Liver (tissue), 3 donors: Measurements from ENCODE around the gene FOXO1.

Experiments
- NR2F2 ChIP-seq: IDR thresholded peaks from 2 replicates; pipeline ENCODE4 v1.6.1; 2016; ENCODE audit warnings: antibody characterized with exemption
- ZBTB33 ChIP-seq: IDR thresholded peaks from 2 replicates; pipeline ENCODE4 v1.6.1; 2016; ENCODE audit warnings: antibody characterized with exemption
- TF ChIP-seq, protein P1 (sequence below): fragments of 150-350 bp; IDR thresholded peaks from 2 replicates; pipeline ENCODE4 v1.5.1; 2017; ENCODE audit warnings: improper control_type of control experiment, low read depth, low read length; ENCODE audit not compliant: missing input control
- TF ChIP-seq, protein P2 (sequence below): IDR thresholded peaks from 2 replicates; pipeline ENCODE4 v1.6.1; 2016; ENCODE audit warnings: antibody characterized with exemption
- donor health status: healthy.
- donor health status: healthy.

GRCh38 chr13:40556453-40556852 is 110.0 kb downstream of the FOXO1 start:
- TF ChIP-seq, protein P1, sequence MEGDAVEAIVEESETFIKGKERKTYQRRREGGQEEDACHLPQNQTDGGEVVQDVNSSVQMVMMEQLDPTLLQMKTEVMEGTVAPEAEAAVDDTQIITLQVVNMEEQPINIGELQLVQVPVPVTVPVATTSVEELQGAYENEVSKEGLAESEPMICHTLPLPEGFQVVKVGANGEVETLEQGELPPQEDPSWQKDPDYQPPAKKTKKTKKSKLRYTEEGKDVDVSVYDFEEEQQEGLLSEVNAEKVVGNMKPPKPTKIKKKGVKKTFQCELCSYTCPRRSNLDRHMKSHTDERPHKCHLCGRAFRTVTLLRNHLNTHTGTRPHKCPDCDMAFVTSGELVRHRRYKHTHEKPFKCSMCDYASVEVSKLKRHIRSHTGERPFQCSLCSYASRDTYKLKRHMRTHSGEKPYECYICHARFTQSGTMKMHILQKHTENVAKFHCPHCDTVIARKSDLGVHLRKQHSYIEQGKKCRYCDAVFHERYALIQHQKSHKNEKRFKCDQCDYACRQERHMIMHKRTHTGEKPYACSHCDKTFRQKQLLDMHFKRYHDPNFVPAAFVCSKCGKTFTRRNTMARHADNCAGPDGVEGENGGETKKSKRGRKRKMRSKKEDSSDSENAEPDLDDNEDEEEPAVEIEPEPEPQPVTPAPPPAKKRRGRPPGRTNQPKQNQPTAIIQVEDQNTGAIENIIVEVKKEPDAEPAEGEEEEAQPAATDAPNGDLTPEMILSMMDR, result no peak
- TF ChIP-seq ZBTB33, result no peak
- TF ChIP-seq, protein P2, sequence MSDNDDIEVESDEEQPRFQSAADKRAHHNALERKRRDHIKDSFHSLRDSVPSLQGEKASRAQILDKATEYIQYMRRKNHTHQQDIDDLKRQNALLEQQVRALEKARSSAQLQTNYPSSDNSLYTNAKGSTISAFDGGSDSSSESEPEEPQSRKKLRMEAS, result no peak
- TF ChIP-seq NR2F2, result no peak
